ENCODE results near the gene MIA.
"Not testable (repeated sequence)": the region's sequence is repeated elsewhere in the genome, so short reads cannot be mapped to it uniquely, and the experiment has no call there.

GRCh38 chr19:40766385-40766784 is 8.9 kb upstream of the MIA start:
- TF ChIP-seq CTCF (IDR thresholded peaks at IDR 0.05); ZFX (IDR thresholded peaks at IDR 0.05; ENCODE audit: borderline replicate concordance): not testable (repeated sequence)

Measured in 22Rv1 (cell line).